ENCODE data around the gene STARD5.

Gene STARD5

GRCh38 chr15:81261172-81261811, 62.6 kb downstream of the STARD5 start:
- Histone ChIP-seq H3K4me3 (ENCODE audit: low read length) (no peak overlapping the region), H3K9ac (ENCODE audit: low read length) (no peak overlapping the region), H3K4me1 (ENCODE audit: control insufficient read depth, insufficient read depth, low read length) (peaks cover 6% of the 10 kb centered on the region), H3K27ac (ENCODE audit: low read depth, low read length) (no peak overlapping the region), H3K27me3 (ENCODE audit: control insufficient read depth, insufficient read depth, low read length) (peaks cover 2% of the 10 kb centered on the region), H3K36me3 (ENCODE audit: control insufficient read depth, insufficient read depth, low read length) (no peaks in the 10 kb centered on the region)

- no peak overlapping the region for H3K27ac ChIP-seq (ENCODE audit: low read depth, low read length)
- no peaks in the 10 kb centered on the region for H3K4me1 ChIP-seq (ENCODE audit: control insufficient read depth, insufficient read depth, low read length)
- no peak overlapping the region for H3K4me3 ChIP-seq (ENCODE audit: low read length)
- no peaks in the 10 kb centered on the region for H3K36me3 ChIP-seq (ENCODE audit: control insufficient read depth, insufficient read depth, low read length)
- H3K27me3 ChIP-seq (ENCODE audit: control insufficient read depth, insufficient read depth, low read length): peaks cover 2% of the 10 kb centered on the region
- H3K9ac ChIP-seq (ENCODE audit: low read length): no peak overlapping the region
Measured at GRCh38 chr15:81259760-81260298, 64.1 kb downstream of the STARD5 start.

Data from rectal smooth muscle tissue (tissue), 1 donor.